Heart left ventricle (tissue), 13 donors: ENCODE results near the gene ACADSB.

Experiments used
- CTCF ChIP-seq, 12 donors: fragments of 200-600 bp; sonication (generic) in 4 of 12; IDR thresholded peaks; one replicate each; pipeline versions ENCODE4 v1.5.0 to v1.8.0; 2018 to 2022; ENCODE audit warnings: antibody characterized with exemption in 12 of 12, mild to moderate bottlenecking in 5 of 12
- POLR2A ChIP-seq, 2 donors: fragments of 450-650 bp; IDR thresholded peaks; one replicate each; pipeline ENCODE4 v1.6.1; 2017; ENCODE audit warnings: antibody characterized with exemption in 2 of 2, mild to moderate bottlenecking in 2 of 2, moderate library complexity in 2 of 2
- donor health status: ischemic (EF 13 %, LVEDD 7.1; RV severe dilation, severe dysfunction).
- donor health status: DM: no; HTN: yes; CAD: no.
- donor health status: DM: no; HTN: no; CAD: no.
- donor health status: ischemic (EF 25% LVEDD 6.9; RV normal size, moderate dysfunction).
- donor health status: ischemic (EF 25% LVEDD 5.7; RV mildly dilated, moderate dysfunction).
- donor health status: ischemic (EF 35%, LVEDD 5.7; RV mildly dilated, moderate dysfunction).
- donor health status: nonischemic (EF 11% LVEDD 7.7; RV severe dilation, severe dysfunction).
- donor health status: DM: yes; HTN: yes; CAD: no.
- donor health status: PGD.
- donor health status: ischemic (EF 29% LVEDD 5.4; RV normal size, mild dysfunction).
- donor health status: nonischemic (EF 23%, LVEDD 6.1; RV moderate dilation, normal function).

- TF ChIP-seq CTCF (IDR thresholded peaks at IDR 0.05) (no peak), POLR2A (IDR thresholded peaks at IDR 0.05) (no peak)
Measured at GRCh38 chr10:123019941-123020703, 11.3 kb downstream of the ACADSB start.
